HCT116 (cell line): ENCODE results near the gene VIPR2.

Source experiments
- EZH2 ChIP-seq: fragments of 200-600 bp; sonication (generic); IDR thresholded peaks from 2 replicates; pipeline ENCODE4 v1.6.1; 2017; ENCODE audit warnings: antibody characterized with exemption, mixed run types
- POLR2A ChIP-seq: IDR thresholded peaks from 2 replicates; pipeline ENCODE4 v1.7.0; 2011; ENCODE audit warnings: borderline replicate concordance; ENCODE audit not compliant: insufficient read depth, insufficient read length; ENCODE audit errors: extremely low read depth
- RAD21 ChIP-seq: IDR thresholded peaks from 2 replicates; pipeline ENCODE4 v1.6.1; 2012; ENCODE audit warnings: low read depth, mild to moderate bottlenecking
- REST ChIP-seq: IDR thresholded peaks from 2 replicates; pipeline ENCODE4 v1.6.1; 2012; ENCODE audit warnings: low read depth
- YY1 ChIP-seq: IDR thresholded peaks from 2 replicates; pipeline ENCODE4 v1.6.1; 2011; ENCODE audit warnings: low read length, low read depth, moderate library complexity, mild to moderate bottlenecking; ENCODE audit not compliant: insufficient replicate concordance; ENCODE audit errors: extremely low read depth
- ZFX ChIP-seq: fragments of 450-650 bp; IDR thresholded peaks from 2 replicates; pipeline ENCODE4 v1.6.1; 2017
- ZNF274 ChIP-seq: fragments of 200-500 bp; sonication (Bioruptor generic); IDR thresholded peaks from 2 replicates; pipeline ENCODE4 v1.6.1; 2014; ENCODE audit warnings: mild to moderate bottlenecking, low read depth, low read length, inconsistent platforms
- TF ChIP-seq, protein P1 (sequence below), 3 experiments: fragments of 200-600 bp in 1 of 3; sonication (generic) in 1 of 3; IDR thresholded peaks in 2 of 3; conservative IDR thresholded peaks in 1 of 3; 2 replicates each; pipeline ENCODE4 v1.5.1; 2012 to 2017; ENCODE audit warnings: low read depth in 2 of 3, low read length in 2 of 3, antibody characterized with exemption in 1 of 3, borderline replicate concordance in 1 of 3, control low read depth in 1 of 3, mild to moderate bottlenecking in 1 of 3, mixed read lengths in 1 of 3, mixed run types in 1 of 3, moderate library complexity in 1 of 3; ENCODE audit not compliant: insufficient read depth in 1 of 3

DNA sequence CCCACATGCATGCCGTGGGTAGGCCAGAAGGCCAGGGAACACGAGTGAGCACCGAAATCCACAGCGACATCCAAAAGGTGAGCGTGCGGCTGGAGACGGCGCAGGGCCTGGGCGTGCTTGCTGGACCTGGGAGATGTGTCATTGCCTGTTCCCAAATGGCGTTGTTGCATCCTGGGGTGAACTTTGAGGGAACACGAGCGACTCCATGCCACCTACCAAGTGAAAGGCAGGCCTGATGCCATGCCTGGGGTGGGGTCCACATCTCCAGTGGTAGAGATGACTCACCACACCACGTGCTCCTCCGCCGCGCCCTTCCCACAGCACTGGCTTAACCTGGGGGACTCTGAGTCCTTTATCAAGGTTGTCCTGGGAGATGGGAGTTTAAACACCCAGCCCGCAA lies 24.7 kb upstream of the VIPR2 start:
- TF ChIP-seq RAD21 (no peak), REST (no peak), EZH2 (no peak), YY1 (no peak), ZFX (no peak), ZNF274 (no peak), POLR2A (no peak)
- TF ChIP-seq, protein P1, sequence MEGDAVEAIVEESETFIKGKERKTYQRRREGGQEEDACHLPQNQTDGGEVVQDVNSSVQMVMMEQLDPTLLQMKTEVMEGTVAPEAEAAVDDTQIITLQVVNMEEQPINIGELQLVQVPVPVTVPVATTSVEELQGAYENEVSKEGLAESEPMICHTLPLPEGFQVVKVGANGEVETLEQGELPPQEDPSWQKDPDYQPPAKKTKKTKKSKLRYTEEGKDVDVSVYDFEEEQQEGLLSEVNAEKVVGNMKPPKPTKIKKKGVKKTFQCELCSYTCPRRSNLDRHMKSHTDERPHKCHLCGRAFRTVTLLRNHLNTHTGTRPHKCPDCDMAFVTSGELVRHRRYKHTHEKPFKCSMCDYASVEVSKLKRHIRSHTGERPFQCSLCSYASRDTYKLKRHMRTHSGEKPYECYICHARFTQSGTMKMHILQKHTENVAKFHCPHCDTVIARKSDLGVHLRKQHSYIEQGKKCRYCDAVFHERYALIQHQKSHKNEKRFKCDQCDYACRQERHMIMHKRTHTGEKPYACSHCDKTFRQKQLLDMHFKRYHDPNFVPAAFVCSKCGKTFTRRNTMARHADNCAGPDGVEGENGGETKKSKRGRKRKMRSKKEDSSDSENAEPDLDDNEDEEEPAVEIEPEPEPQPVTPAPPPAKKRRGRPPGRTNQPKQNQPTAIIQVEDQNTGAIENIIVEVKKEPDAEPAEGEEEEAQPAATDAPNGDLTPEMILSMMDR (IDR thresholded peaks at IDR 0.05 in 2 of 3, conservative IDR thresholded peaks at IDR 0.05 in 1 of 3; ENCODE audit: borderline replicate concordance in 1 of 3, insufficient read depth in 1 of 3, low read depth in 2 of 3, low read length in 2 of 3), result no peak
